Measurements from ENCODE around the gene EXO5.
"Not testable (repeated sequence)": the region's sequence is repeated elsewhere in the genome, so short reads cannot be mapped to it uniquely, and the experiment has no call there.

Gene EXO5
- 18.7 to 19.0 reads per million in 2 experiments for total RNA-seq

- DNase-seq (ENCODE audit: low read depth): peak; percentile 58
These were observed at the start of gene EXO5 for GRCh38 chr1:40508375-40509341. Gene EXO5 (plus strand): TSS chr1:40508767. CDS start chr1:40514545, 5,778 bp downstream.

- no peak for DNase-seq (ENCODE audit: low read depth)
These were observed 45.5 kb upstream of the EXO5 start for GRCh38 chr1:40462956-40463590.

- DNase-seq (ENCODE audit: low read depth): no peak
These were observed 39.2 kb upstream of the EXO5 start for GRCh38 chr1:40469327-40469726.

GRCh38 chr1:40475268-40475667 is 33.3 kb upstream of the EXO5 start:
- DNase-seq (ENCODE audit: low read depth): no peak

GRCh38 chr1:40476924-40477677 is 31.5 kb upstream of the EXO5 start, which contains the start of gene ZFP69:
Gene ZFP69 (plus strand): TSS chr1:40477290. CDS start chr1:40479362, 2,072 bp downstream.
- peak; percentile 46 for DNase-seq (ENCODE audit: low read depth)

- DNase-seq (ENCODE audit: low read depth): no peak
These were observed 30.9 kb upstream of the EXO5 start for GRCh38 chr1:40477678-40478053.

- DNase-seq (ENCODE audit: low read depth): no peak
These were observed 30.3 kb upstream of the EXO5 start for GRCh38 chr1:40478276-40478675.

GRCh38 chr1:40479156-40479555 is 29.4 kb upstream of the EXO5 start:
- no peak for DNase-seq (ENCODE audit: low read depth)

GRCh38 chr1:40495315-40495903 is 13.2 kb upstream of the EXO5 start:
- DNase-seq (ENCODE audit: low read depth): no peak

- DNase-seq (ENCODE audit: low read depth): not testable (repeated sequence)
These were observed 5.9 kb upstream of the EXO5 start for GRCh38 chr1:40502651-40503050.

GRCh38 chr1:40507973-40508372 is 594 bp upstream of the EXO5 start:
- no peak for DNase-seq (ENCODE audit: low read depth)

- no peak for DNase-seq (ENCODE audit: low read depth)
These were observed 10.9 kb downstream of the EXO5 start for GRCh38 chr1:40519517-40519916.

- no peak for DNase-seq (ENCODE audit: low read depth)
These were observed 22.3 kb downstream of the EXO5 start for GRCh38 chr1:40530735-40531380.

- peak; percentile 73 for DNase-seq (ENCODE audit: low read depth)
These were observed 23.0 kb downstream of the EXO5 start, which contains the start of gene ZNF684 for GRCh38 chr1:40531381-40532061. Gene ZNF684 (plus strand): TSS chr1:40531637. CDS start chr1:40533167, 1,530 bp downstream.

- DNase-seq (ENCODE audit: low read depth): no peak
These were observed 23.5 kb downstream of the EXO5 start for GRCh38 chr1:40532062-40532389.

GRCh38 chr1:40532844-40533424 is 24.4 kb downstream of the EXO5 start:
- no peak for DNase-seq (ENCODE audit: low read depth)

- no peak for DNase-seq (ENCODE audit: low read depth)
These were observed 26.0 kb downstream of the EXO5 start for GRCh38 chr1:40534589-40534988.

GRCh38 chr1:40535732-40536131 is 27.2 kb downstream of the EXO5 start:
- no peak for DNase-seq (ENCODE audit: low read depth)

GRCh38 chr1:40539338-40539737 is 30.8 kb downstream of the EXO5 start:
- no peak for DNase-seq (ENCODE audit: low read depth)

GRCh38 chr1:40546957-40547356 is 38.4 kb downstream of the EXO5 start:
- no peak for DNase-seq (ENCODE audit: low read depth)
